ENCODE results near the gene RDH5.

GRCh38 chr12:55732288-55732687, 12.1 kb downstream of the RDH5 start:
- TF ChIP-seq CTCF (IDR thresholded peaks at IDR 0.05 in 8 of 11, conservative IDR thresholded peaks at IDR 0.05 in 3 of 11) = no peak
- TF ChIP-seq POLR2AphosphoS5 (IDR thresholded peaks at IDR 0.05) = no peak
